NB4 (cell line): ENCODE results near the gene CHCHD4.
"Not testable (repeated sequence)": the region's sequence is repeated elsewhere in the genome, so short reads cannot be mapped to it uniquely, and the experiment has no call there.

Experiments
- DNase-seq: peaks from one replicate; pipeline ENCODE4 v3.0.0; 2010; ENCODE audit warnings: low read depth
- H3K4me3 ChIP-seq: one replicate; pipeline ENCODE4 v1.5.1; 2011; ENCODE audit warnings: mild to moderate bottlenecking, low read depth, low read length, moderate library complexity
- CTCF ChIP-seq: IDR thresholded peaks from one replicate; pipeline ENCODE4 v1.5.1; 2012; ENCODE audit warnings: low read depth, low read length
- MAX ChIP-seq: IDR thresholded peaks from 2 replicates; pipeline ENCODE4 v1.6.1; 2011; ENCODE audit warnings: low read depth, low read length
- MYC ChIP-seq: IDR thresholded peaks from 2 replicates; pipeline ENCODE4 v1.6.1; 2011; ENCODE audit warnings: low read depth, low read length
- POLR2A ChIP-seq: IDR thresholded peaks from 2 replicates; pipeline ENCODE4 v1.6.1; 2011; ENCODE audit warnings: mild to moderate bottlenecking; ENCODE audit not compliant: insufficient read length; ENCODE audit errors: extremely low read depth

The CHCHD4 gene

DNA sequence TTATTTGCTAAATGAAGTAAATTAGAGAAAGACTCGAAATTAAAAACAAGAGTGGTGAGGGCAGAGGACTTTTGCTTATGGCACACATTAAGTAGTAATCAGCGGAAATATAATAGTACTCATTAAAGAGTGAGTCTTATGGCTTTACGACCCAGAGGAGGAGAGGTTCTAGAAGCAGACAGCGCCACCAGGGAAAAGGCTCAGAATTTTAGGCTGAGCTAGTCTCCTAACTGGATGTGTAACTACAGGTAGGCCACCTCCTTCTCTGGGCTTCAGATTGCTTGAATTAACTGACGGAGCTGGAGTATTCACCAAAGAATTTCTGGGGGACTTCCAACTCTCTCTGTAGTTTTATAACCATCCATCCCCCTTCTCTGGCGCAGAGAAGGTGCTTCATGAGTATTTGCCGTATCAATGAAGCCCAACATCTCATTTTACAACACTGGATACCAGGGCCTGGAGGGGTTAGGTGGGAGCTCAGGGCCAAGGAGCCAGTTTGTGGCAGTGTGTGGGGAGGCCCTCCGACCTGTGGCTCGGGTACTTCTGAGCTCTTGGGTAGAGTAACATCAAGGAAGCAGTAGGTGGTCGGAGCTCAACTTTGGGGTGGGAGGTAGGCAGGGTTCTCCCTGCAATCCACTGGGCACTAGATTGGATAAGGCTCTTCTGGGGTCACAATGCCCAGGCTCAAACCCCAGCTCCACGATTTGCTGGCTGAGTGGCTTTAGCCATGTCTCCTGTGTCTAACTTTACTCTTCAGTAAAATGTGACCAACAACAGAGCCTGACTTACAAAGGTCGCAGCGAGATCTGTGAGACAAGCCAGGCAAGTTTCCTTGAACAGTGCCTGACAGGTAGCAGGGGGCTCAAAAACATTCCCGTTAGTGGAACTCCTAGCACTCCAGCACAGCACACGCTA, 1.1 kb downstream of the CHCHD4 start:
- peak overlapping the region; percentile 98 for H3K4me3 ChIP-seq
- peak; percentile 25 for DNase-seq
- TF ChIP-seq CTCF (no peak), MAX (no peak), POLR2A (no peak), MYC (no peak)

DNA sequence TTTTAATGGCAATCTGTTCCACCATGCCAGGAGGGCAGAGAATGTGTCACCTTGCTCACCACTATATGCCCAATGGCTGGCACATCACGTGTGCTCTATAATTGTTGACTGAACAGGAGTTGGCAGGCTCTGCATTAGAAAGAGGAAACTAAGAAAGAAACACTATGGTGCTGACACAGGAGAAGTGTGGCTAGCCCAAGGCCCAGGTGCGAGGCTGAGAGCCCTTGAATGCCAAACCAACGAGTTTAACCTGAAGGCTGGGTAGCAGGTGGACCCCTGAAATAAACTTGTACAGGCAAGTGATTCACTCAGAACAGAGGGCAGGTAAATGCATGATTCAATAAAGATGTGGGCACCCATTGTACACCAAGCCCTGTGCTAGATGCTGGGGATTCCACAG, 2.4 kb downstream of the CHCHD4 start:
- TF ChIP-seq MAX (no peak), MYC (no peak), CTCF (no peak)
- no peak for DNase-seq
- no peak overlapping the region for H3K4me3 ChIP-seq

DNA sequence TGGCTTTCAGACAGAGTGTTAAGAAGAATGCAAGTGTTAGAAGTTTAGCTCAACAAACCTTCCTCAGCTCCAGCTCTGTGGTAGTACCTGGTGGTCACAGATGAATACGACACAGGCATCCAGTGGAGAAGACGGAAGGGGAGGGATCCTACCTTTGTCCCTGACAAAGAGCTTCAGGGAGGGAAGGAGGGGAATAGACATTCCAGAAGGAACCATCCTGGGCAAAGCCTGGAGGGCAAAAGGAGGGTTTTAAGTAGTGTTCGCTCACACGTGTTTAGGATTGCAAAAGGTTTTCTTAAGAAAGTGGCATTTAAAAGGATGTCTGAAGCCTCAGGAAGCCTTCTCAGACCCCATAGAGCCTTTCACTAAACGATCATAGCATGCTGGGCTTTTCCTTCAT, 2.8 kb downstream of the CHCHD4 start:
- H3K4me3 ChIP-seq: no peak overlapping the region
- TF ChIP-seq POLR2A (no peak), MAX (no peak), CTCF (no peak), MYC (no peak)
- no peak for DNase-seq

DNA sequence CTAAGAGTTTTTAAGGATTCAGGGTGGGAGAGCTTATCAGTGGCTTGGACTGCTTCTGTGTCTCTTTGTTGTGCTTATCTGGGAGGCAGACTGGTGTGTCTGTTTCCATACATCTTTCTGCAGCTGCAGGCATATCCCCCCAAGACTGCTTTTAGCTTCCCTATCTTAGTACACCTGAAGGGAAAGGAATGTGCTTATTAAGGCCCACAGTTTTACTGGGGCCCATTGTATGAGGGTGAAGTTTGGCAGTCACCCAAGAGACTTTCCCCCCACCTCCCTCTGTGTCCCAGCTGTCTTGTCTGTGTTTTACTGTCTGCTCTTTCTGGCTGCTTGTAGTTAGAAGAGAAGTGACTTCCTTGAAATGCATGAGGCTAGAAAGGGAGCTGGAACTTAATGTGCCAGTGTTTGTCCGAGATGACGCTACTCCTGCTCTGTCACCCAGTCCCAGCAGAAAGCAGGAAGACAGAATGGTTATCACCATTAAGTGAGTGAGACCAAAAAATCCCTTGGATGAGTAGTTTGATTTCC, 3.7 kb downstream of the CHCHD4 start:
- DNase-seq: not testable (repeated sequence)

GRCh38 chr3:14120111-14120920, 4.4 kb downstream of the CHCHD4 start:
- no peak overlapping the region for H3K4me3 ChIP-seq
- TF ChIP-seq POLR2A: no peak
- no peak for TF ChIP-seq MYC
- no peak for TF ChIP-seq CTCF
- no peak for TF ChIP-seq MAX
- DNase-seq: no peak

More for the DNA sequence above, 3.7 kb downstream of the CHCHD4 start:
- H3K4me3 ChIP-seq: not testable (repeated sequence)

GRCh38 chr3:14119651-14120050, 5.0 kb downstream of the CHCHD4 start:
- no peak for DNase-seq
- H3K4me3 ChIP-seq: no peak overlapping the region
- TF ChIP-seq MAX (no peak), MYC (no peak)
